Measurements from ENCODE around the gene TMEM214. TPM values are rescaled to one million over a fixed set of nuclear protein-coding genes. Genes with fewer than 3 reads are reported as not detected.

Gene TMEM214
- total RNA-seq, 1 donor from 2014 or later, result 93.5 TPM

- Histone ChIP-seq H3K4me2 (ENCODE audit: low read length) (peak overlapping the region; percentile 92), H4K20me1 (ENCODE audit: insufficient read depth, low read length) (peaks cover 11% of the 10 kb centered on the region), H3K36me3 (ENCODE audit: insufficient read depth, low read length) (peaks cover 2% of the 10 kb centered on the region), H3K9ac (ENCODE audit: low read length) (peak overlapping the region; percentile 88), H3K4me3 (ENCODE audit: insufficient read depth, low read depth, low read length) (peak overlapping the region; percentile 63), H3K79me2 (ENCODE audit: insufficient read depth, low read length) (peaks cover 22% of the 10 kb centered on the region), H3K27ac (ENCODE audit: low read depth, low read length) (no peak overlapping the region), H3K9me3 (ENCODE audit: insufficient read depth, low read depth, low read length) (no peaks in the 10 kb centered on the region), H3K4me1 (ENCODE audit: insufficient read depth, low read length) (peaks cover 41% of the 10 kb centered on the region), H2AFZ (ENCODE audit: low read depth, low read length) (no peak overlapping the region), H3K27me3 (ENCODE audit: insufficient read depth, low read length) (no peaks in the 10 kb centered on the region)
- peaks cover 15% of the 10 kb centered on the region for H3K4me1 Mint-ChIP-seq (ENCODE audit: low read depth, unreplicated experiment)
- peak overlapping the region; percentile 34 for H3K27ac Mint-ChIP-seq (ENCODE audit: unreplicated experiment)
- no peaks in the 10 kb centered on the region for H3K9me3 Mint-ChIP-seq (ENCODE audit: unreplicated experiment)
- TF ChIP-seq EZH2 (IDR thresholded peaks at IDR 0.05; ENCODE audit: insufficient read depth, low read length) (no peak), CTCF (IDR thresholded peaks at IDR 0.05; ENCODE audit: insufficient read depth, low read depth, low read length) (no peak)
- FAIRE-seq (no peak), DNase-seq (ENCODE audit: low read depth) (no peak)
- no peak overlapping the region for H3K4me3 Mint-ChIP-seq (ENCODE audit: unreplicated experiment)
- H3K36me3 Mint-ChIP-seq (ENCODE audit: low read depth, unreplicated experiment), result peaks cover 1% of the 10 kb centered on the region
- peaks cover 4% of the 10 kb centered on the region for H3K27me3 Mint-ChIP-seq (ENCODE audit: low read depth, unreplicated experiment)
These were observed 47.3 kb downstream of the TMEM214 start for GRCh38 chr2:27080140-27080469.

GRCh38 chr2:27080603-27080936 is 47.8 kb downstream of the TMEM214 start:
- H4K20me1 ChIP-seq (ENCODE audit: insufficient read depth, low read length), result peaks cover 11% of the 10 kb centered on the region
- no peak for TF ChIP-seq CTCF (IDR thresholded peaks at IDR 0.05; ENCODE audit: insufficient read depth, low read depth, low read length)
- no peak for TF ChIP-seq EZH2 (IDR thresholded peaks at IDR 0.05; ENCODE audit: insufficient read depth, low read length)
- DNase-seq (ENCODE audit: low read depth) (no peak), FAIRE-seq (no peak)
- H3K27me3 ChIP-seq (ENCODE audit: insufficient read depth, low read length), result no peaks in the 10 kb centered on the region
- Mint-ChIP-seq H3K4me3 (ENCODE audit: unreplicated experiment) (no peak overlapping the region), H3K27me3 (ENCODE audit: low read depth, unreplicated experiment) (peaks cover 4% of the 10 kb centered on the region), H3K36me3 (ENCODE audit: low read depth, unreplicated experiment) (peaks cover 1% of the 10 kb centered on the region), H3K4me1 (ENCODE audit: low read depth, unreplicated experiment) (peaks cover 12% of the 10 kb centered on the region), H3K9me3 (ENCODE audit: unreplicated experiment) (no peaks in the 10 kb centered on the region), H3K27ac (ENCODE audit: unreplicated experiment) (peak overlapping the region; percentile 71)
- H3K4me3 ChIP-seq (ENCODE audit: insufficient read depth, low read depth, low read length), result no peak overlapping the region
- peaks cover 22% of the 10 kb centered on the region for H3K79me2 ChIP-seq (ENCODE audit: insufficient read depth, low read length)
- peak overlapping the region; percentile 92 for H3K4me2 ChIP-seq (ENCODE audit: low read length)
- peaks cover 2% of the 10 kb centered on the region for H3K36me3 ChIP-seq (ENCODE audit: insufficient read depth, low read length)
- H3K9me3 ChIP-seq (ENCODE audit: insufficient read depth, low read depth, low read length), result no peaks in the 10 kb centered on the region
- peak overlapping the region; percentile 88 for H3K9ac ChIP-seq (ENCODE audit: low read length)
- peaks cover 43% of the 10 kb centered on the region for H3K4me1 ChIP-seq (ENCODE audit: insufficient read depth, low read length)
- no peak overlapping the region for H2AFZ ChIP-seq (ENCODE audit: low read depth, low read length)
- no peak overlapping the region for H3K27ac ChIP-seq (ENCODE audit: low read depth, low read length)

GRCh38 chr2:27081984-27082772 is 49.4 kb downstream of the TMEM214 start:
- no peaks in the 10 kb centered on the region for H3K9me3 Mint-ChIP-seq (ENCODE audit: unreplicated experiment)

More at GRCh38 chr2:27081984-27082772, 49.4 kb downstream of the TMEM214 start:
- peaks cover 2% of the 10 kb centered on the region for H3K36me3 ChIP-seq (ENCODE audit: insufficient read depth, low read length)
- Mint-ChIP-seq H3K4me1 (ENCODE audit: low read depth, unreplicated experiment) (peaks cover 12% of the 10 kb centered on the region), H3K36me3 (ENCODE audit: low read depth, unreplicated experiment) (peaks cover 1% of the 10 kb centered on the region), H3K4me3 (ENCODE audit: unreplicated experiment) (no peak overlapping the region), H3K27me3 (ENCODE audit: low read depth, unreplicated experiment) (peaks cover 5% of the 10 kb centered on the region), H3K27ac (ENCODE audit: unreplicated experiment) (no peak overlapping the region)
- peaks cover 22% of the 10 kb centered on the region for H3K79me2 ChIP-seq (ENCODE audit: insufficient read depth, low read length)
- H2AFZ ChIP-seq (ENCODE audit: low read depth, low read length), result no peak overlapping the region
- H3K4me2 ChIP-seq (ENCODE audit: low read length), result no peak overlapping the region
- H3K9ac ChIP-seq (ENCODE audit: low read length), result no peak overlapping the region
- peaks cover 56% of the 10 kb centered on the region for H3K4me1 ChIP-seq (ENCODE audit: insufficient read depth, low read length)
- no peaks in the 10 kb centered on the region for H3K9me3 ChIP-seq (ENCODE audit: insufficient read depth, low read depth, low read length)
- DNase-seq (ENCODE audit: low read depth), result no peak
- H3K27ac ChIP-seq (ENCODE audit: low read depth, low read length), result no peak overlapping the region
- no peak overlapping the region for H3K4me3 ChIP-seq (ENCODE audit: insufficient read depth, low read depth, low read length)
- H4K20me1 ChIP-seq (ENCODE audit: insufficient read depth, low read length), result peaks cover 11% of the 10 kb centered on the region
- no peak for FAIRE-seq
- H3K27me3 ChIP-seq (ENCODE audit: insufficient read depth, low read length), result no peaks in the 10 kb centered on the region
- TF ChIP-seq EZH2 (IDR thresholded peaks at IDR 0.05; ENCODE audit: insufficient read depth, low read length) (no peak), CTCF (IDR thresholded peaks at IDR 0.05; ENCODE audit: insufficient read depth, low read depth, low read length) (no peak)
